Stimulated activated CD4-positive, alpha-beta T cell treated with anti-CD3 and anti-CD28 coated beads, Interleukin-12 subunit alpha, Interleukin-12 subunit beta, amount 100 ng/mL, for 4 hours (primary cell): Measurements from ENCODE around the gene TCF4.

Source experiments
- DNase-seq: peaks from one replicate; pipeline ENCODE4 v3.0.0-alpha.2; 2020

TCF4 gene

DNA sequence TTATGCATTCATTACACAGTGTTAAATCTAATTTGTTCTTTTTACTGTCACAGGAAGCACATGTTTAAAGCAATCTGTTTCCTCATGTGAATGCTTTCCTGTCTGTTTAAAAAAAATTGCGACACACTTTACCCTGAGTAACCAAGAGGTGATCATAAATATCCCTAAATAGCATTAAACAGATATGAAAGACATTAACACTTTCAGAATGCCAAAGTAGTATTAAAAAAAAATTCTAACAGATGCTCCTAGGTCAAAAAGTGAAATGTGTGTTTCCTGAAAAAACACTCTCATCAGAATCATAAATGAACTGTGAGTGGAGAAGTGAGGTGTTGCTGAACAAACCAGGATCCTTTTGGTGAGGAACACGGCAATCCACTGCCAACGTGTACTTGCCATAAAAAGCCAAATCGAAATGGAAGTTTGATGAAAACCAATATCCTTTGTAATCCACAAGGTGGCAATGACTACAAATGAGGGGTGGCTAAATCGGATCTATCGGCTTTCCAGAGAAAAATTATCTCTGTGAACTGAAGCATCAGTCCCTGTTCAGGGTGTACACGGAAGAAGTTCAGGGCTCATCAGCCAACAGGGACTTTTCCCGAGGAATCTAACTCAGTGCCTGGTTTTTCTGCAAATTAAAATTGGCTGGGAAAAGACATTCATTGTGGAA, 248.9 kb downstream of the TCF4 start:
- DNase-seq, result no peak

DNA sequence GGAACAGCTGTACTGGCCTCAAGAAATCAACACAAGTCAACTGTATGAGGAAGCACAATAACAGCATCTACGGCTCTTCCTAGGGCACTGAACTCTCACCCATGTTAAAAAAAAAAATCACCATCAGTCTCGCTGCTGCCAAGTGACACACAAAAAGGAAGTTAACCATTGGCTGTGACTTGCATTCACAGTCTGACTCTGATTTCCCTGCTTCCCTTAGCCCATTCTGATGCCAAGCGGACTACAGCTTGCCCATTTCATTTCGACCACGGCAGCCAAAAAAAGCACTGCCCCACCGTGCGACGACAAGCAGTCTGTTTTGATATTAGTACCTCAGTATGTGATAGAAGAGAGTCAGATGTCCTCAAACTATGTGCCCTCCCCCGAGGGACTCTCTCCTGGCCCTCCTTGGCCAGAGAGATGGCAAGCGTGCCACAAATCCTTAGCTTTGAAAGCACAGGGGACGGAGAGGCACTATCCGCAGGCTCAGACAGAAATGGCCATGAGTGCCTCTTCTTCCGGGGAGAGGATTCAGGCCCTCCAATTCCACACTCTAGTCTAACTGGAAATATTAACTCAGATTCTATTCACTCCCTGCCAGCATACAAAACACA, 250.0 kb downstream of the TCF4 start:
- DNase-seq, result no peak

DNA sequence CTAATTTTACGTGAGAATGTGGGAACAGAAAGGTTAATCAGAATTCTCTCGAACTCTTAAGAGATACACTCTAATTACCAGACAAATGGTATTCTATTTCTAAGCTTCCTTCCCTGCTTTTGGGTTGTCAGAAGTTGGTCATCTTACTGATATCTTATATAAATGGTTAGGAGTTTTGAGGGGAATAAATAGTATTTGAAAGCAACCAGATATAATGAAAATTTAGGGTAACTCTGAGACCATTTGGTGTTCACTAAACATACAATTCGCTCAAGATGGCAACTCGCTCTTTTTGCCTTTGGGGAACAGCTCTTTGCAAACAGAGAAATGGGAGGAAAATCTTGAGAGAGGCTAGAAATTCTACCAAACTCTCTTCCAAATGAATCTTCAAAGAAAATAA, 250.9 kb downstream of the TCF4 start:
- no peak for DNase-seq

DNA sequence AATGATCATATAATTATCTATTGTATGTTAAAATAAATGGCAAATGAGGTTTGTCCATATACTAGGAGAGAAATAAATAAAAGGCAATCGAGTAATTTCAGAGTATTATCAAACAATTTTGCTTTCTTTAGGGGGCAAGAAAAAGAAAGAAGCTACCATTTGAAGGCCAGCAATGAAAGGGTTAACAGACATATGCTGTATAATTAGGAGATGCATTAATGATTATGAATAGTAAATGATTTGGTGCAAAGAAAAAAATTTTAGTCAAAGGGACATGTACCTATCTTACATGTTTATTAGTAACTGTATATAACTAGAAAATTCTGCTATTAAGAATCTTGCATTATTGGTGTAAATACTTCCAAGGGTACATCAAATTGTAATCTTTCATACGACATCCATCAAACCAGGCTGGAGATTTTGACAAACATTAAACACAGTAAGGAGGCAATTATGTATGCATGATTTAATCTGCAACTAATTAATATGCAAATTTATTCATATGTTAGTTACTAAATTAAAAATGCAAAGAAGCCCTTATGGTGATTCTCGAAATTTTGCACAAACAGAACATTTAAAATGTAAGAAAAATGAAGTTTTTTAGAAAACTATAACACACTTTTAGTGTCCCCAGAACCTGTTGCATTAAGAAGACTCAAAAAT, 251.4 kb downstream of the TCF4 start:
- no peak for DNase-seq

DNA sequence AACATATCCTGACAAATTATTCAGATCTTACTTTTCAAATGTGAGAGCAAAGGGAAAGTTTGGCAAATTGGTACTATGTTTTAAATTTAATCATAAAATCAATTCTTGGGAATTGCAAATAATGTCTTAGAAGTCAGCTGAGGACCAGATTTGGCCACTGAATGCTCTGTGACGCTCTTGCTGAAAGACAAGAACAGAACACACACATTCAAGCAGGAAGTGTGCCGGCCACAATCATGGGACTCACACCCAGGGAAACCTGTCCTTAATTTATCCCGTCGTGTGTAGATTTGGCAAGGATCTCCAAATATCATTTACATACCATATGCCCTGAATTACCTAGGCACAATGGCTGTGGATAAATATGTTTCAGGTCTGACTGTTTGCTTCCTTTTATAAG, 253.1 kb downstream of the TCF4 start:
- DNase-seq, result no peak

DNA sequence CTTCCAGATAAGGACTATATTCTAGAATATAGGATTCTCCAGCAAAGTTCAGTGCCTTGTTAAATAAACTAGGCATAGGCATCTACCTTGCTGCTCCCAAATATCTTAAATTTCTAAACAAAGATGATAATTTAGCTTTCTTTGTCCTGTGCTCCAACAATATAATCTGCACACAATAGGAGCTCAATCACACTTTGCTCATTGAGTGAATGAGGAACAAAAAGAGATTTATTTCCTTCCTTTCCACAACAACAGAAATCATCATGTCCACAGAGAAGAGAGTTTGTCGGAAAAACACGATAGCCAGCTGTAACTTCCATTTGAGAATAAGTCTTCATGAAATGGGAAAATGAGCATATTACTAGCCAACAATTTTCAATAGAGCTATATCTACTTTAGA, 256.7 kb downstream of the TCF4 start:
- DNase-seq, result no peak

DNA sequence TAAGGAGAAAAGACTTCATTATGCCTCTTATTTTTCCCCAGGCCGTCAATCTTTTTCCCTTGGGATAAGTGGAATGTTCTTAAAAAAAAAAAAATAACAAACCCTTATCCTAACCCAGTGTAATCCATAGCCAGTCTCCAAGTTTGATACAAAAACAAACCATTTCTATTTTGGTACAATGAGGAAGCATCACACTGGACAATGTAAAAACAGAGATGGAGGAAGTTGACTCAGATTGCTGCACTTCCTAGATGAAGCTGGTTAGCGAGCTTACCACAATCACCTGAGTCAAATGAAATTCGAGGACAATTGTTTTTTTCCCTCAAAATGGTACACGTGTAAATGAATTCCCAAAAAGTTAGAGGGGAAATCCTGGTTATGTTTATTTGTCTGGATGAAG, 259.7 kb downstream of the TCF4 start:
- DNase-seq, result no peak

DNA sequence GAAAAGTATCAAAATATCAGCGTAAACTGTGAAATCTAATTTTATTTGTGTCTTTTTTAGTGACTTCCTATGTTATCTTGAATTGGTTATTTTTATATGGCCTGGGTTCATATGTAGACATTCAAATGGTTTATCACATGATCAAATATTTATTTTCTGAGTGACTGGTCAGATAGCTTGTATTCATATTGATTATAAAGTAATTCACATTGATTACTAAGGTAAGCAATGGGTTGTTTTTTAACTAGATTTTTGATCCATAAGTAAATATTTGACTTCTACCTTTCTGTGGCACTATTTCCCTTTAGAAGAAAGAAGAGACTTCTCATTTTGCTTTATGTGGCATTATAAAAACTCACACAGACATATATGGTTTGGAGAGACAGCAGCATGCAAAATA, 260.5 kb downstream of the TCF4 start:
- DNase-seq, result no peak

DNA sequence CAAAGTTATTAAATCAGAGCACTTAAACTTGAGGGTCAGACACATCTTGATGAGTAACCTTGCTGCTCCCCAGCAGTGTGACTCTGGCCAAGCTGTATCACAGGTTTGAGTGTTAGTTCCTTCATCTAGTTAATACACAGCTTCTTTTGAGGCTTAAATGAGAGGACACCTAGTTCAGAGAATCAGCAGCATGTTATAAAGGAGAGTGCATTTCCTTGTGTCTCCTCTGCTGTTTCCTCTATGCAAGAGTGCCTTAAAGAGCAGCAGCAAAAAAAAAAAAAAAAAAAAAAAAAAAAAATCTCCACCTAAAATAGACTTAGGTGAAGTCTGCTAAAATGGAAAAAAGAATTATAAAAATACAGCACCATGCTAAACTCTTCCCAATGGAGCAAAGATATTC, 261.9 kb downstream of the TCF4 start:
- DNase-seq, result no peak

DNA sequence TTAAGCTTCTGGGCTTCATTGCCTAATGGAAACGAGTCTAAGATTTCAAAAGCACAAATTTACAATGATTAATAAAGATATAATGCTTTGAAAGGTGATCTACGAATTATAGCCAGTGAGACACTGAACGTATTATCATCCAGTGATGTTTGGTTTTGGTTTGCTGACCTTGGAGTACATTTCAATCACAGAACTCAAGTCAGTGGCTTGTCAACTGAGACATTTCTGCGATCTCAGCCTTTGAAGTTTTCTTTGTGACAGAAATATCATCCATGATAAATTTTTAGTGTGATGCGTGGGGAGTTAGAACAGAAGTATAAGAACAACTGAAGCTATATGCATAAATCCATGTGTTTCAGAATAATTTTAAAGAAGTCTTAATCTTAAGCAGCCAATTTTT, 263.8 kb downstream of the TCF4 start:
- no peak for DNase-seq

DNA sequence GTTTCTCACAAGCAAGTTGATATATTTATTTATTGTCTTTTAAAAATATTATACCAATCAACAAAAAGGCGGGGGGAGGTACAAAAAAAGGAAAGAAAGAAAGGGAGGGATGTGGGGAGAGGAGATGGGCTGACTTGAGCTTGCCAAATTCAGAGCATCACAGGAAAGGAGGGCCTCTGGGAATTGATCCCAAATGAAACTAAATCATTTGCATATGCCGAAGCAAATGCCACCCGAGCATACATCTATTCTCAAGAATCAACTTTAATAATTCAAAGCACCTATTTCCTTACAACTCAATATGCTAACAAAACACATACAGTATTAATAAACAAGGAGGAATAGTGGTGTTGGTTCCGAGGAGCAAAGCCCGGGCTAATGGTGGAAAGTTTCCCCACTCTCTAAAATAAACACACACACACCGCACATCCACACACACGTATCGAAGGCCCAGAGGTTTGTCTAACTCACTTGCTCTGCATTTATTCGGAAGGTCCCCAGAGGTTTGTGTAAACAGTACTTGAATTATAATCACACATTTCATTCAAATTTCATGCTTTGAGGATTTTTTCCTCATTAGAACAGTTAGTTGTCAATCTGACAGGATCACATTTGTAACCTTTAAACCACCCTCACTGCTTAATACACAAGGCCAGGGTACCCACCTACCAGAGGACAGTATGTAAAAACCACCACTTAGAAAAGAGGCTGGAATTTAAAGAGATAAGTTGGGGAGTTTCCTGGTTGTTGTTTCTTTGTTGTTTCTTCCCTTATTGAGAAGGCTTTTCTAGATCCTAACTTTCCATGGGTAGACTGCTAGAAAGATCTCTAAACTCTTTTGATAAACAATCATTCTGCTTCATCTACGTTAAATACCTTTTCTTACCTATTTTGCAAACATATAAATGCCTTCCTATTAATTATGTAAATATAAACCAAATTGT, 264.7 kb downstream of the TCF4 start:
- DNase-seq, result no peak

DNA sequence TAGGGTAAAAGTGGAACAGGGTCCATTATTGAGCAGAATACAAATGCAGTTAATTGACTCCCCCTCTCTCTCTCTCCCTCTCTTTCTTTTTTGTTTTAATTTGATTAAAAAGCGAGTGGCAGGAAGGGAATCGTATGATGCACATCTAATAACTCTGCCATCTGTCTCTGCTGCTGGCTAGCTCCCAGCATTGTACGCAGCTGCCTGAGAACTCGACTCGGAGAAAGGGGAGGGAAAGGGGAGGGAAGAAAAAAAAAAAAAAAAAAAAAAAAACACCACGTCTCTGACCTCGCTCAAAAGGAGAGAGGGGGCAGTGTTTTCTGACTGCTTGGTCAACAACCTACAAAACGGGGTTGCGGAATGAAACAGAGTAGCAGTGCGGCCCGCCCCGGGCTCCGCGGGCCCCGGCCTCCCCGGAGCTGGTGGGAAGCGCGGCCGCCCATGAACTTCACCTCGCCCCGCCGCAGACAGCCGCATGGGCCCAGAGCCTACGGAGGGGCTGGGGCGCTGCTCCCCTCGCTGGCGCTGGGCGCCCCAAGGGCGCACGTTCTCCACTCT, 265.7 kb downstream of the TCF4 start:
- DNase-seq, result no peak

DNA sequence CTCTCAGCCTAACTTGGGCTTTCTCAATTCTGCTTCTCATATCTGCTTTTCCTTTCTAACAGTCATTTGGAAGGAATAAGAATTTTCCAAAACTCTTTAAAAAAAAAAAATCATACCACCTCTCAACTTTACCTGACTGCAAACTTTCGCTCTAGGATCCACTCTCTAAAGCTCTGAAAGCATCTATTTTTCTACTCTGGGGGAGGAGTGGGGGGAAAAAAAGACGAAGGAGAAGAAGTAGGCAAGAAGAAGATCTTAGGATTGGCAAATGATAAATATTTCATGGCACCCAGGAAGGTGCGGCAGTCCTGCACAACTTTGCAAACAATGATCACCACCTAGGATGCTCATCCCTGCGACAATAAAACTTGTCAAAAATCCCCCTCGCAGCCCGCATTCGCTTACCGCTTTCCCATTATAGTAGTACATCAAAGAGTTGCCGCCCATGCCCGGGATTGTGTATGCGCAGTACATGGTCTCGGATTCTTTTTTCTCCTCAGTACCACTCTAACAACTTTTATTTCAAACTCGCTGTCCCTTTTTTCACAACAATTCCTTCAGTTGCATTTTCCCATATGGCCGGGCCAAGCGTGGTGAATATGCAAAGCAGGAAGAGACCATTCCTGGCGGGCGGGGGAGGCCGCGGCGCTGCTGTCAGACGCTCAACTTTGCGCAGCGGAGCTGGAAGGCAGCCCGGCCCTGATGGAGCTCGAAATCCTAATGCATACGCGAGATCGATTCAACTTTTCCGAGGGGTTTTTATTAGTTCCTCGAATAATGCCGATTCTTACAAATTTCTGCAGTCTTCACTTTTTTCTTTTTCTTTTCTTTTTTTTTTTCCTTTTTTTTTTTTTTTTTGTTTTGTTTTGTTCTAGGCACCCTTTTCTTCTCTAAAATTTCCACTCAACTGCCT, 266.5 kb downstream of the TCF4 start:
- DNase-seq, result peak; percentile 4

DNA sequence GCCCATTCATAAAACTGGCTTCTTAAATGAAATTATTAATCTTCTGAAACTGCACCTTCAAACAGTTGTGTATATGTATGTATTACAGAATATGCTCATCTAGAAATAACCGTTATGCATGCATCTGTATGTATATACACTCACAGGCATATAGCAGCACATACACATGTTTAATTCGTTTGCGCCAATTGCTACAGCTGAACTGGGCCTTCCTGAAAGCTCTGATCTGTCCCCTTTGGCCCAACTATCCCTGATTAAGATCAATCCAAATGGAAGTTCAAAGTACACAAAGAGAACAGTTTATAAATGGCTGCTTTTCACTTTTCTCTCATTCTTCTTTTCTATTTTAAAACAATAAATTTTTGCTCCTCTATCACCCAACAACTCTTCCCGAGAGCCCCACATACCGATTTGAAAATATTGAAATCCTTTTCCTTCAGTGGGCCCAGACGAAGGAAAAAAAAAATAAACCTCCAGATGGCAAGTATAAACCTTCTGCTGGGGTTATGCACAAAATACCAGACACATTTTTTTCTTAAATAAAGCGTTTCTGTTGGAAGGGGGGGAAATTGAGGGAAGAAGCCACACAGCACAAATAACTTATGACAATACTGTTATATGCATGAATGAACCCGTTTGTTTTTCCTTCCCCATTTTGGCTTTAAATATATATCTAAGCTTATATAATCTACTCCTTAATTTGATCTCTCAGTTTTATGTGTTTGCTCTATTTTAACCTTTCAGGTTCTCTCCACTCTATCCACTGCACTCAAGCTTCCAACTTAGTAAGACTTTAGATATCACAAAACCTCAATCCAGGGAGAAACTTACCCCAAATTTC, 267.3 kb downstream of the TCF4 start:
- no peak for DNase-seq

DNA sequence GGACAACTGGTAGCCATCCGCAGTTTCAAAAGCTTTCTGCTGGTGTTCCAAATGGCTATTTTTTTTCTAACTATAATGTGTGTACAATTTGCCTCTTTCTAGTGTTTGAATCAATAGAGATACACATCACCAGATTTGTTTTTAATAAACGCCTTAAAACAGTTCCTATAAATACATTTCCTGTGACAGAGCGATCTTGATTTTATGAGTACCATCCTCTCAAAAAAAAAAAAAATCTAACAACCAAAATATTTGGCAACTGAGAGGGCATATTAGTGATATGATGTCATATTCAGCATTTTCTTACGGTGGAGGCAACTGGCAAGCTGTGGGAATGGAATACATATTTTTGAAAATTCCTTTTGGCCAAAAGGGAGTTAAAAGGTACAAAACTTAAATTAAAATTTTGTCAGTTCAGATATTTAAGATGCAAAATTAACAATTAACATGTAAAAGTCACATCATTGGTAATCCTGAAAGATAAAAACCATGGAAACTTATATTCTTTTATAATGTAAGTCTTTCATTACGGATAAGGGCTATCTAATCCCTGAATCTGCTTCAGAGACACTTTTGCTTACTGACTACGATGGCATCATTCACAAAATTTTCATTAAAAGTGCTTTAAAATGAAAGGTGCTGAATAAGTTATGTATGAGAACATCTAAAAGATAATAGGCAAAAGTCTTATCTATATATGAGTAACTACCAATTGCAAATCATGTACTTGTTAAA, 268.4 kb downstream of the TCF4 start:
- no peak for DNase-seq

DNA sequence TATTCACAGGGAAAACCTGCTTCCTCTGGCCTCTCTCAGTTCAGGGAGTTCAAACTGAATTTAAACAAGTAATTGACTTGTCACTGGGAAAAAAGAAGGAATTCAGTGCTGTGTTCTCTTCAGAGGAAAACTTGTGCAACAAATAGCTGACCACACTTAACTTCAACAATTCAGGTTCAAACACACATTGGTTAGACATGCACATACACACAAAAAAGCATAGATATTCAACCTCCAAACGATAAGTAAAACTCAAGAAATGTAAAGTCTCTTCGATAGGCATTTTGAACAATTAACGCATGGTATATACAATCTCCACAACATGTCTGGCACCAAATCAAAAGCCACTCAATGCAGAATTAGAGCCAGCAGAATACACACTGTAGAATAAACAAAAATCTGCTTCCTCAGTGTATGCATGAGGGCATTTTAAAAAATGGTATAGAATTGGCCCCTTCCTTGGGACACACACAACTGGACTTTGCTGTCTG, 269.0 kb downstream of the TCF4 start:
- DNase-seq, result no peak

DNA sequence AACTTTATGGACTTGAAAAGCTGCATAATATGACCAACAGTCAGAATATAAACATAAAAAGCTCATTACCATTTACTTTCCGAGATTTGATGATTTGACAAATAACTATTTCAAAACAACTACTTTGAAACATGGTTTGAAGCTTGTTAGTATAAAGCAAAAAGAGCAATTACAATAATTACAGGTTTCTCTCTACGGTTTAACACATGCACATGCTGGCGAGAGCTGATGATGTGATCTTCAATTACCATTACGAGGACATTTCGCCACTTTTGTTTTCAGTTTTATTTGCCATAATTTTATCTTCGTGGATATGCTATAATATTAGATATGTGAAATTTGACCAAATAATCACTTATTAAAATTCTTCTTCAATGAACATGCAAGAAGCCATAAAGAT, 270.1 kb downstream of the TCF4 start:
- no peak for DNase-seq

DNA sequence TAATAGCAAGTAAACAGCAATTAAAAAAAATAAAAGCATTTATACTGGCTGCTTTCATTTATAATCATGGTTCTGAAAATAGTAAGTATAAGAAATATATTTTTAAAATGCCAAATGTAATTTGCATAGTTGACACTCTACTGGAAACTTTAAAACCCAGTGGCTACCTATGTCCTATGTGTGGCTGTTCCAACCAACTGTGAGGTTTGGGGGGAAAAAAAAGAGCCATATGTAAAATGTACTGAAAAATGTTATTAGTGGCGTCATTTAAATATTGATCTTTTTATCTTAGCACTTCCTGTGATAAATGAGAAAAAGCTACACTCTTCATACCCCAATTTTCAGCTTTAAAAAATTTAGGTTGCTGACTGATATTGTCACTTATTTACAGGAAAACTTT, 270.7 kb downstream of the TCF4 start:
- no peak for DNase-seq

DNA sequence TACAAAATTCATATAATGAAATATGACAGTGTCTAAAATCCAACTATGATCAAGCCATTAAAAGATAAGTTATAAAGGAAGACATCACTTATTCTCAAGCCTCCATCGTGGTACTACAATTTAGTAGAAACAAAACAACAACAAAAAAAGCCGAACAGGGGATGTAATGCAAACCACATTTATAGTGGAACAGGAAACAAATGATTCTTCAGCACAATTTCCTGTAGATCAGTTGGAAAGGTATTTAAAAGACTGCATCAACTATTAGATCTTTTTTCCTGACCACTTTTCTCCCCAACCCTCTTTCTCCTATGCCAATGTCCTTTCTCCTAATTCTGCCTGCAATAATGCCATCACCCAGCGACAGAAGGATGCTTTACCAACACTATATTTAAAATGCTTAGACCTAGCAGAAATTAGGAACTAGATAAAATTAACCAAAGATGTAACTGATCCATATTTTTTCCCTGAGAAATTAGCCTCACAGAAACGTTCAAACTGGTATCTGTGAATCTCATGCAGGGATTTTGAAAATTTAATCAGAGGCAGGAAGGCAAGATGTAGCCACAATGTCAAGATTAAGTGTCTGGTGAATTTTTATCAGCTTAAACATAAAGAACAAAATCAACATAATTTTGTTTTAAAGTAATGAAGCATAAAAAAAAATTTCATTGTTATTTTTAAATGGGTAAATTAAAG, 271.4 kb downstream of the TCF4 start:
- DNase-seq, result no peak
